UCSD-AML1 (cell line): ENCODE results near the gene TAF11L5.
"Not testable (repeated sequence)": the region's sequence is repeated elsewhere in the genome, so short reads cannot be mapped to it uniquely, and the experiment has no call there.

Source experiments
- DNase-seq: peaks from one replicate; lab custom pipeline; 2025; ENCODE audit not compliant: unreplicated experiment; lab: John Stamatoyannopoulos, UW

Gene TAF11L5

GRCh38 chr5:17524935-17525334, at the start of gene TAF11L5:
TSS of gene TAF11L5 (plus strand) at chr5:17525235.
- DNase-seq = not testable (repeated sequence)

GRCh38 chr5:17477043-17477442, 48.0 kb upstream of the TAF11L5 start:
- no peak for DNase-seq

GRCh38 chr5:17477573-17478265, 47.3 kb upstream of the TAF11L5 start:
- DNase-seq = no peak

GRCh38 chr5:17481378-17481777, 43.7 kb upstream of the TAF11L5 start:
- no peak for DNase-seq

GRCh38 chr5:17482790-17483189, 42.2 kb upstream of the TAF11L5 start:
- no peak for DNase-seq

- DNase-seq = not testable (repeated sequence)
Measured at GRCh38 chr5:17486464-17487173, 38.4 kb upstream of the TAF11L5 start.

- no peak for DNase-seq
Measured at GRCh38 chr5:17487174-17487512, 37.9 kb upstream of the TAF11L5 start.

- DNase-seq = not testable (repeated sequence)
Measured at GRCh38 chr5:17491257-17491656, 33.8 kb upstream of the TAF11L5 start.

- DNase-seq = no peak
Measured at GRCh38 chr5:17492770-17493169, 32.3 kb upstream of the TAF11L5 start.

GRCh38 chr5:17497446-17497845, 27.6 kb upstream of the TAF11L5 start:
- no peak for DNase-seq

- DNase-seq = not testable (repeated sequence)
Measured at GRCh38 chr5:17497931-17498330, 27.1 kb upstream of the TAF11L5 start, which contains the start of gene TAF11L2. TSS of gene TAF11L2 (plus strand) at chr5:17498231.

- DNase-seq = no peak
Measured at GRCh38 chr5:17511775-17512325, 13.2 kb upstream of the TAF11L5 start.

- not testable (repeated sequence) for DNase-seq
Measured at GRCh38 chr5:17517526-17517925, 7.5 kb upstream of the TAF11L5 start.

GRCh38 chr5:17518067-17518466, 7.0 kb upstream of the TAF11L5 start, which contains the start of gene TAF11L3:
TSS of gene TAF11L3 (plus strand) at chr5:17518367.
- not testable (repeated sequence) for DNase-seq

- not testable (repeated sequence) for DNase-seq
Measured at GRCh38 chr5:17519508-17519907, 5.5 kb upstream of the TAF11L5 start.

GRCh38 chr5:17521501-17521900, 3.5 kb upstream of the TAF11L5 start, which contains the start of gene TAF11L4:
TSS of gene TAF11L4 (plus strand) at chr5:17521801.
- not testable (repeated sequence) for DNase-seq

GRCh38 chr5:17526504-17526903, 1.5 kb downstream of the TAF11L5 start:
- DNase-seq = not testable (repeated sequence)

GRCh38 chr5:17528369-17528768, 3.3 kb downstream of the TAF11L5 start, which contains the start of gene TAF11L6:
TSS of gene TAF11L6 (plus strand) at chr5:17528669.
- not testable (repeated sequence) for DNase-seq
